ENCODE data around the gene GMEB2. TPM values are rescaled to one million over a fixed set of nuclear protein-coding genes. Genes with fewer than 3 reads are reported as not detected.
"Not testable (repeated sequence)": the region's sequence is repeated elsewhere in the genome, so short reads cannot be mapped to it uniquely, and the experiment has no call there.

The GMEB2 gene
- total RNA-seq, 1 experiment from 2014 or later = 18.8 TPM

GRCh38 chr20:63618291-63618980, 8.5 kb downstream of the GMEB2 start:
- TF ChIP-seq, protein P1, sequence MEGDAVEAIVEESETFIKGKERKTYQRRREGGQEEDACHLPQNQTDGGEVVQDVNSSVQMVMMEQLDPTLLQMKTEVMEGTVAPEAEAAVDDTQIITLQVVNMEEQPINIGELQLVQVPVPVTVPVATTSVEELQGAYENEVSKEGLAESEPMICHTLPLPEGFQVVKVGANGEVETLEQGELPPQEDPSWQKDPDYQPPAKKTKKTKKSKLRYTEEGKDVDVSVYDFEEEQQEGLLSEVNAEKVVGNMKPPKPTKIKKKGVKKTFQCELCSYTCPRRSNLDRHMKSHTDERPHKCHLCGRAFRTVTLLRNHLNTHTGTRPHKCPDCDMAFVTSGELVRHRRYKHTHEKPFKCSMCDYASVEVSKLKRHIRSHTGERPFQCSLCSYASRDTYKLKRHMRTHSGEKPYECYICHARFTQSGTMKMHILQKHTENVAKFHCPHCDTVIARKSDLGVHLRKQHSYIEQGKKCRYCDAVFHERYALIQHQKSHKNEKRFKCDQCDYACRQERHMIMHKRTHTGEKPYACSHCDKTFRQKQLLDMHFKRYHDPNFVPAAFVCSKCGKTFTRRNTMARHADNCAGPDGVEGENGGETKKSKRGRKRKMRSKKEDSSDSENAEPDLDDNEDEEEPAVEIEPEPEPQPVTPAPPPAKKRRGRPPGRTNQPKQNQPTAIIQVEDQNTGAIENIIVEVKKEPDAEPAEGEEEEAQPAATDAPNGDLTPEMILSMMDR (IDR thresholded peaks at IDR 0.05; ENCODE audit: unreplicated experiment) = no peak
- no peaks in the 10 kb centered on the region for H3K4me1 Mint-ChIP-seq (ENCODE audit: low read depth, unreplicated experiment)
- intact Hi-C loops (cut with micrococcal nuclease; ENCODE audit: unreplicated experiment) = no loop called here
- H3K9me3 Mint-ChIP-seq (ENCODE audit: low read depth, unreplicated experiment) = peaks cover 5% of the 10 kb centered on the region
- no peak overlapping the region for H3K27ac Mint-ChIP-seq (ENCODE audit: unreplicated experiment)
- CTCF ChIA-PET = interaction anchor here (0.6 to 0.7 kb wide), 2 partner anchors 166 to 265 kb away, joined by 3 to 6 read pairs; no protein-coding TSS in a partner anchor
- no peaks in the 10 kb centered on the region for H3K27me3 Mint-ChIP-seq (ENCODE audit: unreplicated experiment)
- no peak overlapping the region for H3K4me3 Mint-ChIP-seq (ENCODE audit: low read depth, unreplicated experiment)
- BruUV-seq (replicated peaks) = no TSS peak
- H3K36me3 Mint-ChIP-seq (ENCODE audit: insufficient read depth, unreplicated experiment) = peaks cover 6% of the 10 kb centered on the region
- DNase-seq = no peak

GRCh38 chr20:63617876-63618265, 9.0 kb downstream of the GMEB2 start:
- peaks cover 6% of the 10 kb centered on the region for H3K36me3 Mint-ChIP-seq (ENCODE audit: insufficient read depth, unreplicated experiment)
- peaks cover 5% of the 10 kb centered on the region for H3K9me3 Mint-ChIP-seq (ENCODE audit: low read depth, unreplicated experiment)
- CTCF ChIA-PET = interaction anchor here (0.6 kb wide), 1 partner anchor 167 kb away, joined by 6 read pairs; no protein-coding TSS in a partner anchor
- no peak overlapping the region for H3K27ac Mint-ChIP-seq (ENCODE audit: unreplicated experiment)
- H3K4me1 Mint-ChIP-seq (ENCODE audit: low read depth, unreplicated experiment) = no peaks in the 10 kb centered on the region
- intact Hi-C loops (cut with micrococcal nuclease; ENCODE audit: unreplicated experiment) = no loop called here
- DNase-seq = no peak
- TF ChIP-seq, protein P1 (IDR thresholded peaks at IDR 0.05; ENCODE audit: unreplicated experiment) = no peak
- BruUV-seq (replicated peaks) = no TSS peak
- no peak overlapping the region for H3K4me3 Mint-ChIP-seq (ENCODE audit: low read depth, unreplicated experiment)
- H3K27me3 Mint-ChIP-seq (ENCODE audit: unreplicated experiment) = no peaks in the 10 kb centered on the region

DNA sequence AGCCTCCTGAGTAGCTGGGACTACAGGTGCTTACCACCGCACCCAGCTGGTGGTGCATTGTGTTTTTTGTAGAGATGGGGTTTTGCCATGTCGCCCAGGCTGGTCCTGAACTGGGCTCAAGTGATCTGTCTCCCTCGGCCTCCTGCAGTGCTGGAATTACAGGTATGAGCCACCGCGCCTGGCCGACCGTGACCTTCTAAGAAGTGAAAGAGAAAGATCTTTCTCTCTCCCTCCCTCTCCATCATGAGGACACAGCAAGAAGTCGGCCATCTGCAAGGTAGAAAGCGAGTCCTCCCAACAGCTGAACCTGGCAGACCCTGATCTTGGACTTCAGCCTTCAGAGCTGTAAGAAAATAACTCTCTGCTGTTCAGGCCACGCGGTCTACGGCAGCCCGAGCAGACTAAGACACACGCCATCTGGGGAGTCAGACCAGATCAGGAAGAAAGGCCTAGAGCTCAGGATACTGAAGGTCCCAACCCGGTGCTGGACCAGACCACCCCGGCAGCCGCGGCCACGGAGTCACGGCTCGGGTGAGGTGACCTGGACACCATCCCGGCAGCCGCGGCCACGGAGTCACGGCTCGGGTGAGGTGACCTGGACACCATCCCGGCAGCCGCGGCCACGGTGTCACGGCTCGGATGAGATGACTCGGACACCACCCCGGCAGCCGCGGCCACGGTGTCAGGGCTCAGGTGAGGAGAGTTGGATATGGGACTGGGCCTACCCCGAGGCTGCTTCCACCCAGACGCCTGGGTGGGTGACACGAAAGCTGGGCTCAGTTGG, 9.6 kb downstream of the GMEB2 start:
- CTCF ChIA-PET = interaction anchor here (1.6 kb wide), 1 partner anchor 24 kb away, joined by 3 read pairs; no protein-coding TSS in a partner anchor
- Mint-ChIP-seq H3K27me3 (ENCODE audit: unreplicated experiment) (no peaks in the 10 kb centered on the region), H3K4me3 (ENCODE audit: low read depth, unreplicated experiment) (no peak overlapping the region), H3K4me1 (ENCODE audit: low read depth, unreplicated experiment) (no peaks in the 10 kb centered on the region), H3K36me3 (ENCODE audit: insufficient read depth, unreplicated experiment) (peaks cover 6% of the 10 kb centered on the region), H3K9me3 (ENCODE audit: low read depth, unreplicated experiment) (peaks cover 5% of the 10 kb centered on the region), H3K27ac (ENCODE audit: unreplicated experiment) (no peak overlapping the region)
- BruUV-seq (replicated peaks) = no TSS peak
- intact Hi-C loops (cut with micrococcal nuclease; ENCODE audit: unreplicated experiment) = no loop called here
- TF ChIP-seq, protein P1 (IDR thresholded peaks at IDR 0.05; ENCODE audit: unreplicated experiment) = no peak
- no peak for DNase-seq

DNA sequence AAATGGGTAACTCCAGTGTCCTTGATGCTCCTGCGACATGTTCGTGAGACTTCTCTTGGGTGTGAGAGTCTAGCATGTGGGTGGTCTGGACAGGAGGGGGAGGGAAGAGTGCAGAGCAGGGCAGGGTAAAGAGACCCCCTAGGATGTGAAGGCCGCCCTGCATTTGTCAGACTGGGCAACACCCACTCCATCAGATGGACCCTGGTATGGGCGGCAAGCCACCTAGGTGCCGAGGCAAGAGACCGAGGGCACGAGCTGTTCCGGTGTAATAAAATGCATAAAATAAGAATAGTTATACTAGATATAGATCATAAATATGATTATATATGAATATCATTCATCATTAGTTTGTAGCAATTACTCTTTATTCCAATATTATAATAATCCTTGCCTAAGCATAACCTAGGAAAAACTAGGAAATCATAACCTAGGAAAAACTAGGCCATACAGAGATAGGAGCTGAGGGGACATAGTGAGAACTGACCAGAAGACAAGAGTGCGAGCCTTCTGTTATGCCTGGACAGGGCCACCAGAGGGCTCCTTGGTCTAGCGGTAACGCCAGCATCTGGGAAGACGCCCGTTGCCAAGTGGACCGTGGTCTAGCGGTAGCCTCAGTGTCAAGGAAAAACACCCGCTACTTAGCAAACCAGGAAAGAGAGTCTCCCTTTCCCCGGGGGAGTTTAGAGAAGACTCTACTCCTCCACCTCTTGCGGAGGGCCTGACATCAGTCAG, 12.9 kb downstream of the GMEB2 start:
- H3K27me3 Mint-ChIP-seq (ENCODE audit: unreplicated experiment); intact Hi-C loops (cut with micrococcal nuclease; ENCODE audit: unreplicated experiment); BruUV-seq (replicated peaks); H3K27ac Mint-ChIP-seq (ENCODE audit: unreplicated experiment); H3K9me3 Mint-ChIP-seq (ENCODE audit: low read depth, unreplicated experiment); H3K36me3 Mint-ChIP-seq (ENCODE audit: insufficient read depth, unreplicated experiment); H3K4me3 Mint-ChIP-seq (ENCODE audit: low read depth, unreplicated experiment); H3K4me1 Mint-ChIP-seq (ENCODE audit: low read depth, unreplicated experiment); DNase-seq: not testable (repeated sequence)
- CTCF ChIA-PET = interaction anchor here (1.0 kb wide), 1 partner anchor 28 kb away, joined by 3 read pairs; no protein-coding TSS in a partner anchor

All from Calu3 (cell line).